GM20431 (cell line): ENCODE results near the gene SCRN2.

ENCODE experiments used
- in situ Hi-C: fragments of 300-500 bp; cut with MseI, MboI; formaldehyde crosslinking; loops from one replicate; pipeline ENCODE4 v1.15.0; 2020; ENCODE audit warnings: low sequenced_read_pairs; ENCODE audit not compliant: unreplicated experiment

SCRN2 gene

GRCh38 chr17:47848198-47848513, 7.1 kb upstream of the SCRN2 start:
- in situ Hi-C loops, result no loop called here

- in situ Hi-C loops, result no loop called here
Measured at GRCh38 chr17:47847341-47848197, 6.5 kb upstream of the SCRN2 start.

- in situ Hi-C loops, result no loop called here
Measured at GRCh38 chr17:47846716-47847340, 5.8 kb upstream of the SCRN2 start.

- in situ Hi-C loops, result no loop called here
Measured at GRCh38 chr17:47845716-47846075, 4.6 kb upstream of the SCRN2 start.

- in situ Hi-C loops, result loop anchor here (5.0 kb wide), 1 partner anchor 42 kb away; no protein-coding TSS in a partner anchor
Measured at GRCh38 chr17:47844814-47845715, 4.0 kb upstream of the SCRN2 start.

GRCh38 chr17:47844227-47844626, 3.2 kb upstream of the SCRN2 start:
- in situ Hi-C loops, result loop anchor here (5.0 kb wide), 1 partner anchor 43 kb away; no protein-coding TSS in a partner anchor

GRCh38 chr17:47843391-47843730, 2.3 kb upstream of the SCRN2 start:
- in situ Hi-C loops, result loop anchor here (5.0 kb wide), 1 partner anchor 44 kb away; no protein-coding TSS in a partner anchor

- in situ Hi-C loops, result loop anchor here (5.0 kb wide), 1 partner anchor 46 kb away; no protein-coding TSS in a partner anchor
Measured at GRCh38 chr17:47841488-47842291, 617 bp upstream of the SCRN2 start.

- in situ Hi-C loops, result loop anchor here (5.0 kb wide), 1 partner anchor 47 kb away; no protein-coding TSS in a partner anchor
Measured at GRCh38 chr17:47840001-47840741, 902 bp downstream of the SCRN2 start.

GRCh38 chr17:47839071-47839470, 2.0 kb downstream of the SCRN2 start:
- in situ Hi-C loops, result no loop called here

GRCh38 chr17:47838636-47839035, 2.4 kb downstream of the SCRN2 start:
- in situ Hi-C loops, result no loop called here

GRCh38 chr17:47837401-47838039, 3.6 kb downstream of the SCRN2 start:
- in situ Hi-C loops, result no loop called here

- in situ Hi-C loops, result no loop called here
Measured at GRCh38 chr17:47836601-47837000, 4.5 kb downstream of the SCRN2 start.

- in situ Hi-C loops, result no loop called here
Measured at GRCh38 chr17:47834756-47835155, 6.3 kb downstream of the SCRN2 start.

- in situ Hi-C loops, result no loop called here
Measured at GRCh38 chr17:47831934-47832327, 9.1 kb downstream of the SCRN2 start.

- in situ Hi-C loops, result no loop called here
Measured at GRCh38 chr17:47831003-47831933, 9.8 kb downstream of the SCRN2 start, which contains the start of the genes LRRC46 and MRPL10. LRRC46 (plus strand) TSS chr17:47831670; CDS start chr17:47831990, 320 bp downstream. MRPL10 (minus strand) TSS chr17:47831541; CDS start chr17:47831511, 30 bp downstream.

- in situ Hi-C loops, result no loop called here
Measured at GRCh38 chr17:47830396-47831002, 10.6 kb downstream of the SCRN2 start.
